GM12878 (cell line): ENCODE data around the gene NR1D2. TPM values are rescaled to one million over a fixed set of nuclear protein-coding genes. Genes with fewer than 3 reads are reported as not detected.

Experiments used
- ATAC-seq: fragments of 200-7000 bp; cut with Tn5 transposase; 3 replicates; pipeline ENCODE4 v1.9.1; 2020; ENCODE audit warnings: mild to moderate bottlenecking, moderate library complexity
- BruUV-seq: library from RNA; stranded (reverse); fragments of 400-500 nt; replicated peaks from 2 replicates; lab custom pipeline; 2021; lab: Mats Ljungman, UMichigan
- CTCF ChIA-PET: fragments of 300-600 bp; sonication (Branson Sonifier 250); formaldehyde crosslinking; extraction: SDS; loops from one replicate; lab custom pipeline; 2021; ENCODE audit warnings: inconsistent platforms; lab: Yijun Ruan, JAX
- POLR2A ChIA-PET: fragments of 350-600 bp; formaldehyde crosslinking; extraction: SDS; loops from one replicate; lab custom pipeline; 2021; ENCODE audit warnings: inconsistent platforms; lab: Charles Lee
- RAD21 ChIA-PET: fragments of 300-600 bp; sonication (Branson Sonifier 250); formaldehyde crosslinking; loops from one replicate; lab custom pipeline; 2023; ENCODE audit warnings: antibody characterized with exemption; ENCODE audit not compliant: unreplicated experiment; lab: Charles Lee
- SMC1A ChIA-PET: fragments of 300-600 bp; sonication (Branson Sonifier 250); formaldehyde crosslinking; loops from one replicate; lab custom pipeline; 2023; ENCODE audit not compliant: unreplicated experiment, uncharacterized antibody; lab: Charles Lee
- DNase-seq: peaks from one replicate; pipeline ENCODE4 v3.0.0-alpha.2; 2011; ENCODE audit warnings: low read depth, low spot score
- FAIRE-seq: peaks from 3 replicates; lab custom pipeline; 2011; peaks lifted over from hg19 to GRCh38; lab: Jason Lieb, UNC
- H2AFZ ChIP-seq: 2 replicates; pipeline ENCODE4 v1.6.0; 2011; ENCODE audit warnings: low read depth, low read length, control low read depth; ENCODE audit not compliant: control insufficient read depth
- H3K27ac ChIP-seq: 2 replicates; pipeline ENCODE4 v1.5.1; 2011; ENCODE audit warnings: control low read depth; ENCODE audit not compliant: control insufficient read depth, insufficient read depth
- H3K27me3 ChIP-seq, 2 experiments: replicated peaks in 1 of 2; 2 replicates each; pipeline versions ENCODE4 v1.6.0 to v1.6.1; 2011; ENCODE audit warnings: low read length in 1 of 2; ENCODE audit not compliant: control insufficient read depth in 2 of 2, insufficient read depth in 2 of 2
- H3K36me3 ChIP-seq, 2 experiments: 2 replicates each; pipeline ENCODE4 v1.5.1; 2011; ENCODE audit warnings: low read length in 1 of 2; ENCODE audit not compliant: control insufficient read depth in 2 of 2, insufficient read depth in 2 of 2
- H3K4me1 ChIP-seq: 2 replicates; pipeline ENCODE4 v1.6.1; 2011; ENCODE audit warnings: mild to moderate bottlenecking, low read length, moderate library complexity, mixed read lengths; ENCODE audit not compliant: control insufficient read depth, insufficient read depth
- H3K4me2 ChIP-seq: 2 replicates; pipeline ENCODE4 v1.6.0; 2011; ENCODE audit warnings: control low read depth; ENCODE audit not compliant: control insufficient read depth, insufficient read depth
- H3K4me3 ChIP-seq: fragments of 200-600 bp; sonication (generic); 2 replicates; pipeline ENCODE4 v1.5.1; 2016
- H3K79me2 ChIP-seq: 2 replicates; pipeline ENCODE4 v1.6.0; 2011; ENCODE audit warnings: low read length; ENCODE audit not compliant: control insufficient read depth, insufficient read depth
- H3K9ac ChIP-seq: 2 replicates; pipeline ENCODE4 v1.8.0; 2011; ENCODE audit warnings: low read length, control low read depth, mixed read lengths; ENCODE audit not compliant: control insufficient read depth, insufficient read depth
- H3K9me3 ChIP-seq: replicated peaks from 3 replicates; pipeline ENCODE4 v1.5.1; 2011; ENCODE audit warnings: mild to moderate bottlenecking, low read length; ENCODE audit not compliant: control insufficient read depth, insufficient read depth
- H4K20me1 ChIP-seq: 2 replicates; pipeline ENCODE4 v1.6.0; 2011; ENCODE audit not compliant: control insufficient read depth, insufficient read depth
- ATF3 ChIP-seq: IDR thresholded peaks from 2 replicates; pipeline ENCODE4 v1.6.1; 2011; ENCODE audit warnings: low read depth, mild to moderate bottlenecking, low read length, moderate library complexity, borderline replicate concordance; ENCODE audit errors: extremely low read depth
- BCL3 ChIP-seq: IDR thresholded peaks from 2 replicates; pipeline ENCODE4 v1.6.1; 2011; ENCODE audit warnings: borderline replicate concordance, low read depth, mild to moderate bottlenecking, moderate library complexity, low read length; ENCODE audit not compliant: insufficient read depth, poor library complexity, severe bottlenecking
- IRF5 ChIP-seq: fragments of 450-650 bp; IDR thresholded peaks from 2 replicates; pipeline ENCODE4 v1.6.1; 2017; ENCODE audit warnings: borderline replicate concordance
- KLF5 ChIP-seq: fragments of 450-650 bp; IDR thresholded peaks from 2 replicates; pipeline ENCODE4 v1.6.1; 2014; ENCODE audit warnings: mild to moderate bottlenecking; ENCODE audit not compliant: partially characterized antibody
- NFIC ChIP-seq: IDR thresholded peaks from 2 replicates; pipeline ENCODE4 v1.6.1; 2012; ENCODE audit warnings: low read depth, mild to moderate bottlenecking, inconsistent platforms, low read length, moderate library complexity
- PRDM15 ChIP-seq: fragments of 450-650 bp; formaldehyde crosslinking; IDR thresholded peaks from 2 replicates; pipeline ENCODE4 v1.4.0; 2020; ENCODE audit warnings: mild to moderate bottlenecking, moderate library complexity
- RAD51 ChIP-seq: fragments of 450-650 bp; IDR thresholded peaks from 2 replicates; pipeline ENCODE4 v1.6.1; 2016; ENCODE audit warnings: moderate library complexity, mild to moderate bottlenecking, inconsistent platforms
- REST ChIP-seq: IDR thresholded peaks from 2 replicates; pipeline ENCODE4 v1.6.1; 2012; ENCODE audit warnings: mild to moderate bottlenecking, low read depth, low read length
- RFX5 ChIP-seq: IDR thresholded peaks from 2 replicates; pipeline ENCODE4 v1.6.1; 2011; ENCODE audit warnings: low read depth, low read length, improper control_type of control experiment
- RUNX3 ChIP-seq: IDR thresholded peaks from 2 replicates; pipeline ENCODE4 v1.6.1; 2012; ENCODE audit warnings: low read length, inconsistent platforms
- SMC3 ChIP-seq: IDR thresholded peaks from 2 replicates; pipeline ENCODE4 v1.6.1; 2011; ENCODE audit warnings: low read length, improper control_type of control experiment, borderline replicate concordance
- WGBS: methylation state at CpG from one replicate; pipeline ENCODE4 v1.1.6; 2016; ENCODE audit warnings: low lambda C conversion rate; ENCODE audit not compliant: insufficient replicate concordance, insufficient coverage; ENCODE audit errors: missing lambda C conversion rate; 5-methylcytosine and 5-hydroxymethylcytosine counted together
- in situ Hi-C: fragments of 300-500 bp; cut with MboI; formaldehyde crosslinking; loops from 9 replicates; pipeline ENCODE4 v1.14.3; 2018; ENCODE audit warnings: mixed read lengths
- intact Hi-C: fragments of 100-400 bp; cut with micrococcal nuclease; formaldehyde crosslinking; loops from one replicate; pipeline ENCODE4 v1.14.2; 2022; ENCODE audit not compliant: unreplicated experiment
- polyA plus RNA-seq, 11 experiments: library from polyadenylated mRNA; depleted of rRNA in 4 of 11; unstranded in 6 of 11; stranded (reverse) in 5 of 11; fragments of >200 nt; fragmentation: Nextera tagmentation in 4 of 11; fragmentation: Illumina TruSeq in 1 of 11; extraction: Ambion mirVana in 4 of 11; extraction: Trizol in 1 of 11; gene quantifications; 1 replicate in 1 of 11; 2 replicates in 10 of 11; pipeline versions ENCODE4 v1.2.1 to v1.2.3, GENCODE V29; 2011 to 2016; ENCODE audit warnings: inconsistent platforms in 2 of 11, missing spikeins in 2 of 11, low read depth in 1 of 11
- total RNA-seq, 4 experiments: library from RNA; depleted of rRNA in 3 of 4; stranded (reverse); fragments of >200 nt in 3 of 4; fragmentation: Illumina TruSeq in 1 of 4; extraction: Trizol in 1 of 4; gene quantifications; 2 replicates each; pipeline versions ENCODE4 v1.2.1 to v1.2.3, GENCODE V29; 2013 to 2021

NR1D2 gene
- total and polyA plus RNA-seq, 10 of the 15 experiments (the other 5 are each of a cell fraction or from before 2014, with no cell fraction given), result 0.67 to 5.3 (median 2.6) TPM

- TF ChIP-seq IRF5 (no peak), BCL3 (no peak), SMC3 (no peak), RUNX3 (no peak), RAD51 (no peak), ATF3 (no peak), RFX5 (no peak), NFIC (no peak)
These were observed 58.4 kb downstream of the NR1D2 start (continued) for GRCh38 chr3:24003466-24003865.

- no peak overlapping the region for H2AFZ ChIP-seq
- in situ Hi-C loops, result no loop called here
- DNase-seq (peak; percentile 26), ATAC-seq (peak; percentile 87), FAIRE-seq (peak; percentile 44)
- no peak overlapping the region for H3K27ac ChIP-seq
- intact Hi-C loops, result no loop called here
- WGBS, result 18% methylated on average over 4 of the region's 4 CpGs
- no peaks in the 10 kb centered on the region for H3K9me3 ChIP-seq
- POLR2A ChIA-PET, result no interaction called here
- H3K4me3 ChIP-seq, result no peak overlapping the region
- H3K27me3 ChIP-seq, result no peaks in the 10 kb centered on the region; a peak in 1 of 4 replicates
- no peak overlapping the region for H3K9ac ChIP-seq
- RAD21 ChIA-PET, result interaction anchor here (0.9 kb wide), 1 partner anchor 9 kb away, joined by 3 read pairs; no protein-coding TSS in a partner anchor
- no peaks in the 10 kb centered on the region for H3K36me3 ChIP-seq
- no peak overlapping the region for H3K4me2 ChIP-seq
- SMC1A ChIA-PET, result no interaction called here
- no peaks in the 10 kb centered on the region for H3K4me1 ChIP-seq
- no TSS peak for BruUV-seq
- CTCF ChIA-PET, result no interaction called here
- no peaks in the 10 kb centered on the region for H3K79me2 ChIP-seq
- no peaks in the 10 kb centered on the region for H4K20me1 ChIP-seq
- TF ChIP-seq REST (no peak), KLF5 (no peak), PRDM15 (CRISPR knock-in tag) (no peak)
These were observed 59.3 kb downstream of the NR1D2 start for GRCh38 chr3:24004171-24004938.
